Measurements from ENCODE around the gene ZNF688.

Gene ZNF688

DNA sequence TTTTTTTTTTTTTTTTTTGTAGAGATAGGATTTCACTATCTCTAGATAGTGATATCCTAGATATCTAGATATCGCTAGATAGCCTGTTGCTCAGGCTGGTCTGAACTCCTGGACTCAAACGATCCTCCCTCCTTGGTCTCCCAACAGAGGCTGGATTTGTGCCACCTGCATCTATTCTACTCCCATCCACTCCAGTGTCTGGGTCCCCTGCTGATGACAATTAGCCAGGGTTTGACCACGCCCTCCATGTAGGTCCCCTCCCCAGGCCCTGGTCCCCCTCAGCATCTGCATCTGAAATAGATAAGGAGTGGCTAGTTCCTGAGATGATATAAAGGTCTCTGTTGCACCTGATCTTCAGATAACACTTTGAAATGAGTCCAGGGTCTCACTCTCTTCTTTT lies 2.2 kb downstream of the ZNF688 start:
- no peak overlapping the region for H3K4me3 ChIP-seq (ENCODE audit: low read depth, low read length)

DNA sequence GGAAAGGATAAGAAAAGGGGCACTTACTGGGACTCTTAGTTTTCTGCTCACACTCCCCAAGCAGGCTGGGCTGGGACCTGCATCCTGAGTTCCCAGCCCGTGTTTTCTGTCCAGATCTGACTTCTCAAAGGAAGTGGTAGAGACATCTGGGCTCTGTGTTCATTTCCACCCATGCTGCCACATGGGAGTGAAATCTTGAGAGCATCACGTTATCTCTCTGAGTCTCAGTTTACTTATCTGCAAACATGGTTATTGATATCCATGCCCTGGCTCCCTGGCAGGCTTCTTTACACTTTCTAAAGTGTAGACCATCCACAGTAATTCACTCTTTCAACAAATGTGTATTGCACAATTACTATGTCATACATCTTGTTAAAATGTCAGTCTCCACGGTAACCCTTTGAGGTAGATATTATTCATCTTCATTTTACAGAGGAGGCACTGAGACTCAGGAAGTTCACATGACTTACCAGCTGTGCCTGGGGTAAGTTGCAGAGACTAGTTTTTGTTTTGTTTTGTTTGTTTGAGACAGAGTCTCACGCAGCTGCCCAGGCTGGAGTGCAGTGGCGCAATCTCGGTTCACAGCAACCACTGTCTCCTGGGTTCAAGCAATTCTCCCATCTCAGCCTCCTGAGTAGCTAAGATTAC lies 3.4 kb downstream of the ZNF688 start:
- DNase-seq (ENCODE audit: low read depth), result peak; percentile 88
- H3K4me3 ChIP-seq (ENCODE audit: low read depth, low read length), result no peak overlapping the region; the same call in 1 of the 2 replicates

More for the DNA sequence above, 2.2 kb downstream of the ZNF688 start:
- DNase-seq (ENCODE audit: low read depth), result no peak
- TF ChIP-seq CTCF (IDR thresholded peaks at IDR 0.05; ENCODE audit: insufficient read depth, low read depth, low read length, missing control alignments), result no peak

GRCh38 chr16:30567160-30567990 lies 4.1 kb downstream of the ZNF688 start:
- TF ChIP-seq CTCF (IDR thresholded peaks at IDR 0.05; ENCODE audit: insufficient read depth, low read depth, low read length, missing control alignments), result no peak
- DNase-seq (ENCODE audit: low read depth), result peak; percentile 69

More for the DNA sequence above, 3.4 kb downstream of the ZNF688 start:
- no peak for TF ChIP-seq CTCF (IDR thresholded peaks at IDR 0.05; ENCODE audit: insufficient read depth, low read depth, low read length, missing control alignments)

GRCh38 chr16:30566531-30566930 lies 5.0 kb downstream of the ZNF688 start:
- no peak for DNase-seq (ENCODE audit: low read depth)
- no peak overlapping the region for H3K4me3 ChIP-seq (ENCODE audit: low read depth, low read length)
- TF ChIP-seq CTCF (IDR thresholded peaks at IDR 0.05; ENCODE audit: insufficient read depth, low read depth, low read length, missing control alignments), result no peak

More at GRCh38 chr16:30567160-30567990, 4.1 kb downstream of the ZNF688 start:
- no peak overlapping the region for H3K4me3 ChIP-seq (ENCODE audit: low read depth, low read length)

DNA sequence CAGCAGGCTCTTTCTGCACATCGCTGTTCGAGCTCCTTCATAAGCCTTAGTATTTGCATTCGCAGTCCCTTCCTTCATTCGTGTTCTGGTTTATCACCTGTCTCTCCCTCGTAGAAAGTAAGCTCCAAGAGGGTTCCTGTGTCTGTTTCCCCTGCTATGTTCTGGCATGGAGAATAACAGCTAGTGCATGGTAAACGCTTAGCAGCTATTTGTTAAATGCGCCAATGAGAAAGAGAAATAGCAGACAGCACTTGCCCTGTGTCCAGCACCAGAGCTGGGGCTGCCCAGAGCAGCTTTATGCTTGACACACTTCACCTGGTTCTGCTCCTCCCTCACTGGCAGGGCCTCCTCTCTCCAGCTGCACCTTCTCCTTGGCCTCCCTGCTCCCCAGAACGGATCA lies 5.5 kb downstream of the ZNF688 start:
- no peak overlapping the region for H3K4me3 ChIP-seq (ENCODE audit: low read depth, low read length)
- no peak for DNase-seq (ENCODE audit: low read depth)
- TF ChIP-seq CTCF (IDR thresholded peaks at IDR 0.05; ENCODE audit: insufficient read depth, low read depth, low read length, missing control alignments), result no peak

DNA sequence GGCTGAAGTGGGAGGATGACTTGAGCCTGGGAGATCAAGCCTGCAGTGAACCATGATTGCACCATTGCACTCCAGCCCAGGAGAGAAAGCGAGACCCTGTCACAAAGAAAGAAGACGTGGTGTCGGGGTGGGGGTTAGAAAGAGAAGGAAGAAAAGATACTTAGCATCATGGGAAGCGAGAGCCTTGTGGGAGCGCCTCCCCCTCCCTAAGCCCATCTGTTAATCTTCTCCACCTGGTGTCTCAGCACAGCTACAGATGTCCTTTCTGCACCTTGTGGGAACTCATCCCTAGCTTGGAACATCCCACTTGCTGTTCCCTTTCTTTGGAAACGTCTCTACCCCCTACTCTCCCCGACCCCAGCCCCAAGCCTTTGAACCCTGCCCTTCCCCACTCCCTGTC lies 6.0 kb downstream of the ZNF688 start:
- no peak for TF ChIP-seq CTCF (IDR thresholded peaks at IDR 0.05; ENCODE audit: insufficient read depth, low read depth, low read length, missing control alignments)
- no peak for DNase-seq (ENCODE audit: low read depth)

More for the DNA sequence above, 6.0 kb downstream of the ZNF688 start:
- H3K4me3 ChIP-seq (ENCODE audit: low read depth, low read length), result no peak overlapping the region
